ENCODE data around the gene KPNA6.
"Not testable (repeated sequence)": the region's sequence is repeated elsewhere in the genome, so short reads cannot be mapped to it uniquely, and the experiment has no call there.

The KPNA6 gene

GRCh38 chr1:32107742-32108661, at the start of gene KPNA6:
KPNA6 (plus strand) TSS chr1:32108056; CDS start chr1:32108131, 75 bp downstream.
- DNase-seq (ENCODE audit: low read depth in 2 of 2), result peak; percentile 97 to 99
- H3K4me3 ChIP-seq (replicated peaks in 1 of 2; ENCODE audit: low read depth in 2 of 2, low read length in 2 of 2), result peak within 1 kb of the TSS; percentile 88 to 93
- no peak for TF ChIP-seq CTCF (IDR thresholded peaks at IDR 0.05; ENCODE audit: low read depth, low read length)

GRCh38 chr1:32060914-32061313, 46.9 kb upstream of the KPNA6 start:
- no peak for TF ChIP-seq CTCF (IDR thresholded peaks at IDR 0.05; ENCODE audit: low read depth, low read length)
- H3K4me3 ChIP-seq (replicated peaks in 1 of 2; ENCODE audit: low read depth in 2 of 2, low read length in 2 of 2), result no peak overlapping the region
- no peak for DNase-seq (ENCODE audit: low read depth in 2 of 2)

- peak in 1 of 2 donors; percentile 34 for DNase-seq (ENCODE audit: low read depth in 2 of 2)
- TF ChIP-seq CTCF (IDR thresholded peaks at IDR 0.05; ENCODE audit: low read depth, low read length), result no peak
- H3K4me3 ChIP-seq (replicated peaks in 1 of 2; ENCODE audit: low read depth in 2 of 2, low read length in 2 of 2), result no peak overlapping the region
Observed at GRCh38 chr1:32062867-32063230, 45.0 kb upstream of the KPNA6 start.

GRCh38 chr1:32063261-32063681, 44.6 kb upstream of the KPNA6 start:
- peak; percentile 78 to 81 for DNase-seq (ENCODE audit: low read depth in 2 of 2)
- TF ChIP-seq CTCF (IDR thresholded peaks at IDR 0.05; ENCODE audit: low read depth, low read length), result peak; percentile 58
- H3K4me3 ChIP-seq (replicated peaks in 1 of 2; ENCODE audit: low read depth in 2 of 2, low read length in 2 of 2), result no peak overlapping the region

GRCh38 chr1:32065613-32066488, 42.0 kb upstream of the KPNA6 start:
- DNase-seq (ENCODE audit: low read depth in 2 of 2), result peak in 1 of 2 donors; percentile 43
- not testable (repeated sequence) for H3K4me3 ChIP-seq (replicated peaks in 1 of 2; ENCODE audit: low read depth in 2 of 2, low read length in 2 of 2)

- peak; percentile 91 to 93 for DNase-seq (ENCODE audit: low read depth in 2 of 2)
- no peak overlapping the region for H3K4me3 ChIP-seq (replicated peaks in 1 of 2; ENCODE audit: low read depth in 2 of 2, low read length in 2 of 2)
- TF ChIP-seq CTCF (IDR thresholded peaks at IDR 0.05; ENCODE audit: low read depth, low read length), result no peak
Observed at GRCh38 chr1:32066489-32066873, 41.4 kb upstream of the KPNA6 start.
